ENCODE measurements around the gene KRTAP19-6.
"Not testable (repeated sequence)": the region's sequence is repeated elsewhere in the genome, so short reads cannot be mapped to it uniquely, and the experiment has no call there.

KRTAP19-6 gene

GRCh38 chr21:30541764-30542163 lies at the start of gene KRTAP19-6:
KRTAP19-6 (minus strand) TSS chr21:30541864; CDS start chr21:30541833, 31 bp downstream.
- DNase-seq = no peak

- DNase-seq = no peak
Measured at GRCh38 chr21:30590297-30590696, 48.6 kb upstream of the KRTAP19-6 start, which contains the start of gene KRTAP22-2. KRTAP22-2 (minus strand) TSS chr21:30590397.

GRCh38 chr21:30582870-30583269 lies 41.2 kb upstream of the KRTAP19-6 start:
- DNase-seq = no peak

- peak; percentile 41 to 69 for DNase-seq
Measured at GRCh38 chr21:30580132-30580531, 38.5 kb upstream of the KRTAP19-6 start.

- DNase-seq = peak; percentile 28 to 53
Measured at GRCh38 chr21:30579346-30579745, 37.7 kb upstream of the KRTAP19-6 start.

GRCh38 chr21:30577766-30578165 lies 36.1 kb upstream of the KRTAP19-6 start:
- DNase-seq = no peak

- no peak for DNase-seq
Measured at GRCh38 chr21:30567617-30568016, 26.0 kb upstream of the KRTAP19-6 start.

GRCh38 chr21:30563630-30564029 lies 22.0 kb upstream of the KRTAP19-6 start:
- no peak for DNase-seq

- DNase-seq = no peak
Measured at GRCh38 chr21:30563072-30563471, 21.4 kb upstream of the KRTAP19-6 start.

- DNase-seq = no peak
Measured at GRCh38 chr21:30561957-30562356, 20.3 kb upstream of the KRTAP19-6 start.

- DNase-seq = no peak
Measured at GRCh38 chr21:30561264-30561895, 19.7 kb upstream of the KRTAP19-6 start, which contains the start of gene KRTAP19-7. KRTAP19-7 (minus strand) TSS chr21:30561314; CDS start chr21:30561289, 25 bp downstream.

GRCh38 chr21:30555095-30555494 lies 13.4 kb upstream of the KRTAP19-6 start:
- no peak for DNase-seq

GRCh38 chr21:30552782-30553181 lies 11.1 kb upstream of the KRTAP19-6 start:
- DNase-seq = no peak

GRCh38 chr21:30518876-30519275 lies 22.8 kb downstream of the KRTAP19-6 start:
- DNase-seq = no peak

- no peak for DNase-seq
Measured at GRCh38 chr21:30515681-30516080, 26.0 kb downstream of the KRTAP19-6 start.

GRCh38 chr21:30505621-30506205 lies 36.0 kb downstream of the KRTAP19-6 start:
- DNase-seq = not testable (repeated sequence)

- no peak for DNase-seq
Measured at GRCh38 chr21:30502041-30502440, 39.6 kb downstream of the KRTAP19-6 start, which contains the start of gene KRTAP19-5. KRTAP19-5 (minus strand) TSS chr21:30502141; CDS start chr21:30502090, 51 bp downstream.

GRCh38 chr21:30497065-30497464 lies 44.6 kb downstream of the KRTAP19-6 start, which contains the start of gene KRTAP19-4:
KRTAP19-4 (minus strand) TSS chr21:30497165; CDS start chr21:30497110, 55 bp downstream.
- no peak for DNase-seq

- no peak for DNase-seq
Measured at GRCh38 chr21:30491963-30492428, 49.7 kb downstream of the KRTAP19-6 start, which contains the start of gene KRTAP19-3. KRTAP19-3 (minus strand) TSS chr21:30492013; CDS start chr21:30491957, 56 bp downstream.
